IMR-90 (cell line): ENCODE measurements around the gene LARP1B.
"Not testable (repeated sequence)": the region's sequence is repeated elsewhere in the genome, so short reads cannot be mapped to it uniquely, and the experiment has no call there.

ENCODE experiments used
- BHLHE40 ChIP-seq: fragments of 150-350 bp; IDR thresholded peaks from 2 replicates; pipeline ENCODE4 v1.6.1; 2016; ENCODE audit warnings: mild to moderate bottlenecking, low read depth, low read length
- ELK1 ChIP-seq: fragments of 150-350 bp; IDR thresholded peaks from 2 replicates; pipeline ENCODE4 v1.6.1; 2016; ENCODE audit warnings: low read depth, mild to moderate bottlenecking, low read length, moderate library complexity, borderline replicate concordance
- MAFK ChIP-seq: IDR thresholded peaks from 2 replicates; pipeline ENCODE4 v1.6.1; 2012; ENCODE audit warnings: low read depth, low read length, improper control_type of control experiment
- POLR2A ChIP-seq: IDR thresholded peaks from 2 replicates; pipeline ENCODE4 v1.6.1; 2012; ENCODE audit warnings: mild to moderate bottlenecking, low read depth, low read length
- RAD21 ChIP-seq: IDR thresholded peaks from 2 replicates; pipeline ENCODE4 v1.6.1; 2012; ENCODE audit warnings: low read length, improper control_type of control experiment
- TF ChIP-seq, protein P1 (sequence below): conservative IDR thresholded peaks from 2 replicates; pipeline ENCODE4 v1.5.1; 2012; ENCODE audit warnings: mild to moderate bottlenecking, low read depth, low read length, improper control_type of control experiment

GRCh38 chr4:128055441-128056206 lies 5.5 kb upstream of the LARP1B start:
- TF ChIP-seq, protein P1, sequence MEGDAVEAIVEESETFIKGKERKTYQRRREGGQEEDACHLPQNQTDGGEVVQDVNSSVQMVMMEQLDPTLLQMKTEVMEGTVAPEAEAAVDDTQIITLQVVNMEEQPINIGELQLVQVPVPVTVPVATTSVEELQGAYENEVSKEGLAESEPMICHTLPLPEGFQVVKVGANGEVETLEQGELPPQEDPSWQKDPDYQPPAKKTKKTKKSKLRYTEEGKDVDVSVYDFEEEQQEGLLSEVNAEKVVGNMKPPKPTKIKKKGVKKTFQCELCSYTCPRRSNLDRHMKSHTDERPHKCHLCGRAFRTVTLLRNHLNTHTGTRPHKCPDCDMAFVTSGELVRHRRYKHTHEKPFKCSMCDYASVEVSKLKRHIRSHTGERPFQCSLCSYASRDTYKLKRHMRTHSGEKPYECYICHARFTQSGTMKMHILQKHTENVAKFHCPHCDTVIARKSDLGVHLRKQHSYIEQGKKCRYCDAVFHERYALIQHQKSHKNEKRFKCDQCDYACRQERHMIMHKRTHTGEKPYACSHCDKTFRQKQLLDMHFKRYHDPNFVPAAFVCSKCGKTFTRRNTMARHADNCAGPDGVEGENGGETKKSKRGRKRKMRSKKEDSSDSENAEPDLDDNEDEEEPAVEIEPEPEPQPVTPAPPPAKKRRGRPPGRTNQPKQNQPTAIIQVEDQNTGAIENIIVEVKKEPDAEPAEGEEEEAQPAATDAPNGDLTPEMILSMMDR, result not testable (repeated sequence)
- not testable (repeated sequence) for TF ChIP-seq RAD21, MAFK, ELK1, BHLHE40, POLR2A
